Measurements from ENCODE around the gene TRERF1.

TRERF1 gene

DNA sequence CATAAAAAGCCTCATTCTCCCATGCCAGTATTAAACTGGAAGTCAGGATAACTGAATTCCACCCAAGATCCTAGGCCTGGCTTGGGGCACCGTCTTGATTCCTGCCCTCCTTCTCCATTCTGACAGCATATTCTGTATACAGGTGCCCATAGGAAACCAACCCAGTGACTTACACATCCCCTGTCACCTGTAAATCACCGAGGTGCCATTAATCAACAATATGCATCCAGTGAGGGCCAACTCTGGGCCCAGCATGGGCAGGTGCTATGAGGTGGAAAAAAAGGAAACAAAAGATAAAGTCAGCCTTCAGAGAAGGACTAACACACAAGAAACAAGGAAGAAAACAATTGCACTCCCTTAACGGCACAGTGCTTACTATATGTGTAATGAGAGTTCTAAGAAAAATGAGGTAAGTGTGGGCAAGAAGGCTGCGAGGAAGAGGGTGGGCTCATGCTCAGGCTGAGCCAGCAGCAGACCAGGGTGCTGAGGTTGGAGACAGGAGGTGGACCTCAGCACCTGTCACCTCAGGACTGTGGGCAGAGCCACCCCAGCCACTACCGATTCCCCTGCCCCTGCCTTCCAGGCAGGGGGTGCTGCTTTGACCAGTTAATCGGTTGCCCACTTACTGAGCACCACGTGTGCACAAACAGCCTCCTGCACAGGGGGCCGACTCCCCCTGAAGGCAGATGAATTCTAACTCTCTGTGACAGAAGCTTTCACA, 105.9 kb downstream of the TRERF1 start:
- DNase-seq (ENCODE audit: low read depth) = no peak
- H3K4me3 ChIP-seq (ENCODE audit: low read depth, low read length) = no peak overlapping the region
- TF ChIP-seq, protein P1, sequence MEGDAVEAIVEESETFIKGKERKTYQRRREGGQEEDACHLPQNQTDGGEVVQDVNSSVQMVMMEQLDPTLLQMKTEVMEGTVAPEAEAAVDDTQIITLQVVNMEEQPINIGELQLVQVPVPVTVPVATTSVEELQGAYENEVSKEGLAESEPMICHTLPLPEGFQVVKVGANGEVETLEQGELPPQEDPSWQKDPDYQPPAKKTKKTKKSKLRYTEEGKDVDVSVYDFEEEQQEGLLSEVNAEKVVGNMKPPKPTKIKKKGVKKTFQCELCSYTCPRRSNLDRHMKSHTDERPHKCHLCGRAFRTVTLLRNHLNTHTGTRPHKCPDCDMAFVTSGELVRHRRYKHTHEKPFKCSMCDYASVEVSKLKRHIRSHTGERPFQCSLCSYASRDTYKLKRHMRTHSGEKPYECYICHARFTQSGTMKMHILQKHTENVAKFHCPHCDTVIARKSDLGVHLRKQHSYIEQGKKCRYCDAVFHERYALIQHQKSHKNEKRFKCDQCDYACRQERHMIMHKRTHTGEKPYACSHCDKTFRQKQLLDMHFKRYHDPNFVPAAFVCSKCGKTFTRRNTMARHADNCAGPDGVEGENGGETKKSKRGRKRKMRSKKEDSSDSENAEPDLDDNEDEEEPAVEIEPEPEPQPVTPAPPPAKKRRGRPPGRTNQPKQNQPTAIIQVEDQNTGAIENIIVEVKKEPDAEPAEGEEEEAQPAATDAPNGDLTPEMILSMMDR (IDR thresholded peaks at IDR 0.05; ENCODE audit: insufficient read depth, low read depth, low read length, missing control alignments) = no peak

DNA sequence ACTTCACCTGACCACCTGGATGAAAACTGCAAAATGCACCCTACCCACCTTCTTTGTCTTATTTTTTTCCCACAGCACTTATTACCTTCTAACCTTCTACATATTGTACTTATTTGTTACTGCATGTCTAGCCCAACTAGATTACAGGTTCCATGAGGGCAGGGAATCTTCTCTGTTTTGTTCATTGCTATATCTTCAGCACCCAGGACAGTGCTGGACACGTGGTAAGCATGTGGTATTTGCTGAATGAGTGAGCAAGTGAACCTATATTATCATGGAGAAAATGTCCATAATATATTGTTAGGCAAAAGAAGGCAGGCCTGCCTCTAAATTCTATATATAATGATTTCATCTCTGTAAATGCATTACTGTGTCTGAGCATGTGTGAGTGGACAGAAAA, 107.0 kb downstream of the TRERF1 start:
- TF ChIP-seq, protein P1 (IDR thresholded peaks at IDR 0.05; ENCODE audit: insufficient read depth, low read depth, low read length, missing control alignments) = no peak
- H3K4me3 ChIP-seq (ENCODE audit: low read depth, low read length) = no peak overlapping the region
- no peak for DNase-seq (ENCODE audit: low read depth)

DNA sequence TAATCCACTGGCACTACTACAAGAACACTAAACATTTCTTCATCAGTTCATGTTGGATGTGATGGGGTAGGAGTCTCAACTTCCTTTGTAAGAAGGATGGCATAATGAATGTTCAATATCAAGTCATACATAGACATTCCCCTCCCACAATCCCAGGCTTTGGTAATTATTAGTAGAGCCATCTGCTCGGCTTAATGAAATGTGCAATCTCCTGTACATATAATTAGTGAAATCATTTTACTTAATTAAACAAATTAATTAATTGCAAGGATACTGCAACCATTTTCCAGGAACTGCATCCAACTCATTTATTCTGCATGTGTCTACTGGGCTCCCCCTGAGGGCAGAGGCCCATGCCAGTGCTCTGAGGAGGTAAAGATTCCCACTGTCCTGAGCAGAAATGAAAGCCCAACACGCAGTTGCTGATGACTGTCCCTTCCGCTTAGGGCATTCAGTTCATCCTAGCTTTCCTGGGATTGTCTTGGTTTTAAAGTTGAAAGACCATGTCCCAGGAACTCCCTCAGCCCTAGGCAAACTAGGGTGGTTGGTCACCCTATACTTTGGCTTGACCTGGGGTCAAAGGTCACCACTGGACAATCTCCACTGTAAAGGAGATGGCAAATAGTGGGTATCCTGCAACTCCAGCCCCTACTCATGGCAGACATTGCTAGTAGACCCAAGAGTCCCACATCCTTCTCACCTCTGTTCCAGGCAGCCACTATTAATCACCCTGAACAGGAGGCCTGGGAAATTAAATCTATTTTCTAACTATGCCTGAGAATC, 109.8 kb downstream of the TRERF1 start:
- H3K4me3 ChIP-seq (ENCODE audit: low read depth, low read length) = no peak overlapping the region
- TF ChIP-seq, protein P1 (IDR thresholded peaks at IDR 0.05; ENCODE audit: insufficient read depth, low read depth, low read length, missing control alignments) = no peak
- DNase-seq (ENCODE audit: low read depth) = no peak

DNA sequence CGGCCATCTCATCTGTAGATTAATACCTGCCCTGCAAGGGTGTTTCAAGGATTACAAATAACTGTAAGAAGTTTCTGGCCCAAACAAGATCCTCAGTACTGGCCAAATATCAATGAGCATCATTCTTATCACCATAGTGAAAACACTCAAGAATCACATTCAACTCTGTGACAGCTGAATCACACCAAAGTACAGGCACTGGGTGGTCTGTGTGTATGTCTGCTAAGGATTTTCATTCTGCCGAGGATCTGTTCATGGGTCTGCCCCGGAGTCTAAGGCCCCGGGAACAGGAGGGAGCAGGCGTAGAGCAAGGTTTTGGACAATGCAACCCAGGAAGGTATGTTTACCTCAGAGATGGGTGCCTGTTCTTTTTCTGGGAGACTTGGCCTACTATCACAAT, 110.5 kb downstream of the TRERF1 start:
- TF ChIP-seq, protein P1 (IDR thresholded peaks at IDR 0.05; ENCODE audit: insufficient read depth, low read depth, low read length, missing control alignments) = no peak
- no peak overlapping the region for H3K4me3 ChIP-seq (ENCODE audit: low read depth, low read length)
- no peak for DNase-seq (ENCODE audit: low read depth)

DNA sequence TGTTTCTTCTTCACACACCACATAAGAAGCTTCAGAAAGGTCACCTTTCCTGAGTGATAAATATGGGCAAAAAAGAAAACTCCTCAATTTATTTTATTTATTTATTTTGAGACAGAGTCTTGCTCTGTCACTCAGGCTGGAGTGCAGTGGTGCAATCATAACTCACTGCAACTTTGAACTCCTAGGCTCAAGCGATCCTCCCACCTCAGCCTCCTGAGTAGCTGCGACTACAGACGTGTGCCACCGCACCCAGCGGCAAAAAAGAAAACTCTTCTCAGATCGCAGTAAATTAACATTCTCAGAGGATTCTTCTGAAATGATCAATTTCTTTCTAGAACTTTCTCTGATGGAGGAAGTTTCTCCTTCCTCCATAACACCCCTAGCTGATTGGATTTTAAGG, 111.2 kb downstream of the TRERF1 start:
- no peak for DNase-seq (ENCODE audit: low read depth)
- TF ChIP-seq, protein P1 (IDR thresholded peaks at IDR 0.05; ENCODE audit: insufficient read depth, low read depth, low read length, missing control alignments) = no peak
- H3K4me3 ChIP-seq (ENCODE audit: low read depth, low read length) = no peak overlapping the region

DNA sequence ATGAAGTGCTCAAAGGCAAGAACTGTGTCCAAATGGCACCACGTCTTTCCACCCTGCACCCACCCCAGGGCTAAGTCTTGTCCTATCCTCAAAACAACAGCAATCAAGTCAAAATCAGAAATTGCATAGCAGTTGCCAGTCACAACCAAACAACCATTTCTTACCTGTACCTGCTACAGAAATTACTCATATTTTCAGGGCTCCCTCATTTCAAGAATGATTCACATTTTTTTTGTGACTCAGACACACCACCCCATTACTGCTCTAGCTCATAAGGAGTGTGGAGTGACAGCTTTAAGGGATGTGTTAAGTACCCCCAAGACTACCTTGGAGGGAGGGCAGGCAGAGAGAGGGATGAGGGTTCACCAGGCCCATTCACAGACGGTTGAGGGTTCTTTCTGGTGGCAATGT, 111.7 kb downstream of the TRERF1 start:
- DNase-seq (ENCODE audit: low read depth) = peak; percentile 84
- no peak overlapping the region for H3K4me3 ChIP-seq (ENCODE audit: low read depth, low read length)
- TF ChIP-seq, protein P1 (IDR thresholded peaks at IDR 0.05; ENCODE audit: insufficient read depth, low read depth, low read length, missing control alignments) = no peak
